LNCAP (cell line): ENCODE data around the gene ALDH7A1.

Source experiments
- CTCF ChIP-seq: fragments of 450-650 bp; IDR thresholded peaks from 2 replicates; pipeline ENCODE4 v1.5.1; 2017; ENCODE audit warnings: mild to moderate bottlenecking

The ALDH7A1 gene

GRCh38 chr5:126538579-126538978 is 56.4 kb downstream of the ALDH7A1 start:
- no peak for TF ChIP-seq CTCF

- TF ChIP-seq CTCF, result no peak
These were observed 58.1 kb downstream of the ALDH7A1 start for GRCh38 chr5:126536874-126537273.

- TF ChIP-seq CTCF, result no peak
These were observed 59.0 kb downstream of the ALDH7A1 start for GRCh38 chr5:126535856-126536545.

- no peak for TF ChIP-seq CTCF
These were observed 60.5 kb downstream of the ALDH7A1 start for GRCh38 chr5:126534553-126534952.

GRCh38 chr5:126531543-126532120 is 63.4 kb downstream of the ALDH7A1 start:
- no peak for TF ChIP-seq CTCF

- TF ChIP-seq CTCF, result no peak
These were observed 67.1 kb downstream of the ALDH7A1 start for GRCh38 chr5:126527892-126528291.

GRCh38 chr5:126527158-126527557 is 67.9 kb downstream of the ALDH7A1 start:
- no peak for TF ChIP-seq CTCF

- no peak for TF ChIP-seq CTCF
These were observed 68.5 kb downstream of the ALDH7A1 start for GRCh38 chr5:126526493-126526892.
